IMR-90 (cell line): Measurements from ENCODE around the gene TNFAIP8L1. TPM values are rescaled to one million over a fixed set of nuclear protein-coding genes. Genes with fewer than 3 reads are reported as not detected.

Experiments used
- ATAC-seq: fragments of 200-7000 bp; cut with Tn5 transposase; 2 replicates; pipeline ENCODE4 v1.9.1; 2020; ENCODE audit warnings: low read depth, mild to moderate bottlenecking, moderate library complexity
- BruUV-seq: library from RNA; stranded (reverse); fragments of 400-500 nt; replicated peaks from 2 replicates; lab custom pipeline; 2021; lab: Mats Ljungman, UMichigan
- CTCF ChIA-PET: fragments of 300-600 bp; formaldehyde crosslinking; extraction: SDS; loops from one replicate; lab custom pipeline; 2021; ENCODE audit warnings: antibody characterized with exemption; lab: Yijun Ruan, JAX
- POLR2A ChIA-PET: fragments of 300-600 bp; sonication (Branson Sonifier 250); formaldehyde crosslinking; loops from one replicate; lab custom pipeline; 2022; ENCODE audit warnings: antibody characterized with exemption; ENCODE audit not compliant: unreplicated experiment; lab: Charles Lee
- DNase-seq: peaks from one replicate; pipeline ENCODE4 v3.0.0; 2013
- H2AFZ ChIP-seq: replicated peaks from 2 replicates; pipeline ENCODE3; 2013; ENCODE audit warnings: low read length, mild to moderate bottlenecking; ENCODE audit not compliant: poor library complexity
- H2AK5ac ChIP-seq: 2 replicates; pipeline ENCODE4 v1.6.1; 2013; ENCODE audit warnings: low read depth, low read length, inconsistent platforms
- H2AK9ac ChIP-seq: replicated peaks from 2 replicates; pipeline ENCODE3; 2013; ENCODE audit warnings: mild to moderate bottlenecking, low read depth, low read length, moderate library complexity; ENCODE audit not compliant: poor library complexity
- H2BK120ac ChIP-seq: 2 replicates; pipeline ENCODE4 v1.6.1; 2013; ENCODE audit warnings: low read depth, low read length, inconsistent platforms
- H2BK15ac ChIP-seq: 3 replicates; pipeline ENCODE4 v1.6.1; 2013; ENCODE audit warnings: low read depth, low read length, inconsistent platforms
- H2BK20ac ChIP-seq: 2 replicates; pipeline ENCODE4 v1.6.1; 2013; ENCODE audit warnings: low read depth, mild to moderate bottlenecking, inconsistent platforms, low read length, moderate library complexity
- H2BK5ac ChIP-seq: 2 replicates; pipeline ENCODE4 v1.6.1; 2013; ENCODE audit warnings: mild to moderate bottlenecking, low read depth, low read length, inconsistent platforms; ENCODE audit not compliant: poor library complexity, severe bottlenecking
- H3K14ac ChIP-seq: replicated peaks from 2 replicates; pipeline ENCODE4 v1.6.1; 2013; ENCODE audit warnings: low read depth, low read length, inconsistent platforms
- H3K18ac ChIP-seq: 2 replicates; pipeline ENCODE4 v1.6.1; 2013; ENCODE audit warnings: low read depth, low read length, control low read depth
- H3K23ac ChIP-seq: 2 replicates; pipeline ENCODE4 v1.6.1; 2013; ENCODE audit warnings: low read depth, low read length, inconsistent platforms
- H3K27ac ChIP-seq: 2 replicates; pipeline ENCODE4 v1.5.1; 2013; ENCODE audit warnings: mild to moderate bottlenecking, control low read depth, low read length; ENCODE audit not compliant: insufficient read depth
- H3K27me3 ChIP-seq: 2 replicates; pipeline ENCODE4 v1.6.1; 2013; ENCODE audit warnings: low read length; ENCODE audit not compliant: control insufficient read depth, insufficient read depth
- H3K36me3 ChIP-seq: 2 replicates; pipeline ENCODE4 v1.6.1; 2013; ENCODE audit warnings: low read length, mixed read lengths; ENCODE audit not compliant: control insufficient read depth, insufficient read depth
- H3K4ac ChIP-seq: 2 replicates; pipeline ENCODE4 v1.6.1; 2013; ENCODE audit warnings: low read depth, low read length, inconsistent platforms
- H3K4me1 ChIP-seq: 2 replicates; pipeline ENCODE4 v1.6.1; 2013; ENCODE audit warnings: low read length, mixed read lengths; ENCODE audit not compliant: control insufficient read depth, insufficient read depth
- H3K4me2 ChIP-seq: 2 replicates; pipeline ENCODE4 v1.6.1; 2013; ENCODE audit warnings: low read depth, mild to moderate bottlenecking, control low read depth, low read length, moderate library complexity
- H3K4me3 ChIP-seq: 2 replicates; pipeline ENCODE4 v1.5.1; 2013; ENCODE audit warnings: low read depth, mild to moderate bottlenecking, control low read depth, low read length, moderate library complexity; ENCODE audit not compliant: insufficient read depth
- H3K56ac ChIP-seq: 2 replicates; pipeline ENCODE4 v1.6.1; 2013; ENCODE audit warnings: low read length, inconsistent platforms; ENCODE audit not compliant: insufficient read depth; ENCODE audit errors: extremely low read depth
- H3K79me1 ChIP-seq, 2 experiments: 2 replicates each; pipeline ENCODE4 v1.6.1; 2013; ENCODE audit warnings: low read length in 2 of 2, inconsistent platforms in 1 of 2, low read depth in 1 of 2
- H3K9ac ChIP-seq: 2 replicates; pipeline ENCODE4 v1.6.1; 2013; ENCODE audit warnings: low read depth, low read length, control low read depth
- H3K9me1 ChIP-seq: 2 replicates; pipeline ENCODE4 v1.6.1; 2013; ENCODE audit warnings: low read length, inconsistent platforms; ENCODE audit not compliant: insufficient read depth
- H3K9me3 ChIP-seq: 2 replicates; pipeline ENCODE4 v1.6.1; 2013; ENCODE audit warnings: low read length; ENCODE audit not compliant: control insufficient read depth, insufficient read depth
- H4K20me1 ChIP-seq: 2 replicates; pipeline ENCODE4 v1.6.1; 2013; ENCODE audit warnings: low read length, inconsistent platforms; ENCODE audit not compliant: insufficient read depth
- H4K5ac ChIP-seq: 2 replicates; pipeline ENCODE4 v1.6.1; 2013; ENCODE audit warnings: mild to moderate bottlenecking, low read depth, low read length, control low read depth
- H4K8ac ChIP-seq, 2 experiments: 2 replicates each; pipeline ENCODE4 v1.6.1; 2013; ENCODE audit warnings: low read depth in 2 of 2, low read length in 2 of 2, control low read depth in 1 of 2, inconsistent platforms in 1 of 2
- H4K91ac ChIP-seq: 2 replicates; pipeline ENCODE4 v1.6.1; 2013; ENCODE audit warnings: low read depth, low read length, inconsistent platforms; ENCODE audit not compliant: insufficient read depth
- BHLHE40 ChIP-seq: fragments of 150-350 bp; IDR thresholded peaks from 2 replicates; pipeline ENCODE4 v1.6.1; 2016; ENCODE audit warnings: mild to moderate bottlenecking, low read depth, low read length
- MXI1 ChIP-seq: IDR thresholded peaks from 2 replicates; pipeline ENCODE4 v1.6.1; 2012; ENCODE audit warnings: low read depth, mild to moderate bottlenecking, low read length, moderate library complexity, borderline replicate concordance
- RAD21 ChIP-seq: IDR thresholded peaks from 2 replicates; pipeline ENCODE4 v1.6.1; 2012; ENCODE audit warnings: low read length, improper control_type of control experiment
- WGBS, 2 experiments: methylation state at CpG; one replicate each; pipeline versions ENCODE4 v1.1.5 to v1.1.7; 2013; ENCODE audit warnings: missing lambda C conversion rate in 2 of 2; ENCODE audit not compliant: insufficient read length in 1 of 2; ENCODE audit errors: extremely low coverage in 2 of 2; 5-methylcytosine and 5-hydroxymethylcytosine counted together
- dilution Hi-C: fragments of 300-500 bp; cut with HindIII; formaldehyde crosslinking; loops from one replicate; pipeline ENCODE4 v1.14.3; 2018; ENCODE audit warnings: low sequenced_read_pairs; ENCODE audit not compliant: unreplicated experiment
- in situ Hi-C: fragments of 300-500 bp; cut with MboI; formaldehyde crosslinking; loops from 3 replicates; pipeline ENCODE4 v1.14.3; 2019; ENCODE audit warnings: low sequenced_read_pairs, inconsistent platforms, mixed read lengths
- intact Hi-C: fragments of 100-400 bp; cut with micrococcal nuclease; formaldehyde crosslinking; loops from 2 replicates; pipeline ENCODE4 v1.10.0; 2022
- polyA plus RNA-seq, 3 experiments: library from polyadenylated mRNA; depleted of rRNA; stranded (reverse); fragments of >200 nt; gene quantifications; 2 replicates each; pipeline ENCODE4 v1.2.3, GENCODE V29; 2012; ENCODE audit warnings: low replicate concordance in 1 of 3
- total RNA-seq: library from RNA; depleted of rRNA; stranded (reverse); fragments of >200 nt; gene quantifications from 2 replicates; pipeline ENCODE4 v1.2.3, GENCODE V29; 2012

The TNFAIP8L1 gene
- total and polyA plus RNA-seq, 2 of the 4 experiments (the other 2 are of a cell fraction) = 2.5 to 6.0 TPM

DNA sequence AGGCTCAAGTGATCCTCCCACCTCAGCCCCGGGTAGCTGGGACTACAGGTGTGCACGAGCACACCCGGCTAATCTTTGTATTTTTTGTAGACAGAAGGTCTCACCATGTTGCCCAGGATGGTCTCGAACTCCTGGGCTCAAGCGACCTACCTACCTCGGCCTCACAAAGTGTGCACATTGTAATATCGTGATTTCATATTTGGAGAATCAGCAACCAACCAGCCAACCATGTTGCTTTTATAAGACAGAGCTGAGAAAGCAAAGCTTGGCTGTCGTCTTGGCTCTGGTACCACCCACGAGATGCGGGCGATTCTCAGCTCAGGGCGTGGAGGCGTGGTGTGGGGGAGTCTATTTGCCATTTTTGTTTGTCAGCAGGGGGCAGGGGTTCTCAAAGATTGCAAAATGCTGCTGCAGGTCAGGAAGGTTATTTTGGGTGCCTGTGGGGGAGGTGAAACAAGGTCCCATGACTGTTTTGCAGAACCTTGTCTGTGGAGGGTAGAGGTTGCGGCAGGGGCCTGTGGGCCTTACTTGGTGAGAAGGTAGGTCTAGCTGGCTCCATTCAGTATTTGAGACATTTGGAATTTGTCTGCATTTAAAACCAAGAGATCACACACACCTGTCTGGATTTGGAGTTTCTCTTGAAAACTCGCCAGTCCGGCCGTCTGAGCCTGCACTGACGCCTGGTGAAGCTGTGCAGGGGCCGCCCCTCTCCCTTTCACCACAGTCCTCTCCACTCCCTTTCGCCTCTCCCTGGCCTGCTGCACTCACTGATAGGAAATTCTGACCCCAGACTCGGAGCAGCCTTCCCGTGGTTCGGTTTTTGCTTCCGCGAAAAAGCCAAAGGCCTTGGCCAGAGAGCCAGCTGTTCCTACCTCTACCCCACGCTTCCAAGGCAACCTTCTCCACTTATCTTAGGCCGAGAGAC, 15.4 kb downstream of the TNFAIP8L1 start:
- Histone ChIP-seq H3K23ac (no peak overlapping the region), H4K5ac (no peak overlapping the region), H3K56ac (no peak overlapping the region), H3K4me1 (no peaks in the 10 kb centered on the region), H3K9me3 (no peaks in the 10 kb centered on the region; the same call in 1 of the 2 replicates), H2BK120ac (no peak overlapping the region), H3K27ac (no peak overlapping the region), H2BK5ac (no peak overlapping the region), H3K36me3 (peaks cover 42% of the 10 kb centered on the region), H2BK15ac (no peak overlapping the region), H3K4ac (no peak overlapping the region), H3K9ac (no peak overlapping the region), H3K4me3 (no peak overlapping the region), H3K9me1 (no peaks in the 10 kb centered on the region), H4K8ac (no peak overlapping the region), H3K18ac (no peak overlapping the region), H2BK20ac (no peak overlapping the region), H2AK5ac (no peak overlapping the region), H3K79me1 (peaks cover 0 to 17% of the 10 kb centered on the region in 2 experiments; a peak in 2 of 4 replicates), H4K20me1 (peaks cover 5% of the 10 kb centered on the region), H2AK9ac (no peak overlapping the region), H3K27me3 (no peaks in the 10 kb centered on the region), H3K14ac (no peak overlapping the region), H2AFZ (no peak overlapping the region), H3K4me2 (no peak overlapping the region), H4K91ac (no peak overlapping the region)
- POLR2A ChIA-PET = no interaction called here
- no TSS peak for BruUV-seq
- dilution Hi-C loops (no loop called here), intact Hi-C loops (loop anchor here (2.0 kb wide), 1 partner anchor 14 kb away; no protein-coding TSS in a partner anchor), in situ Hi-C loops (no loop called here)
- TF ChIP-seq MXI1 = no peak
- no peak for TF ChIP-seq RAD21
- no peak for TF ChIP-seq BHLHE40
- DNase-seq (no peak), ATAC-seq (no peak)
- CTCF ChIA-PET = no interaction called here
- 95% methylated on average over 8 of the region's 27 CpGs; no CpG with 5 or more reads in 1 of the 2 experiments for WGBS, 2 experiments
